Colonic mucosa (tissue), 4 donors: ENCODE results near the gene ACOXL. TPM values are rescaled to one million over a fixed set of nuclear protein-coding genes. Genes with fewer than 3 reads are reported as not detected.

Experiments
- DNase-seq: peaks from one replicate; pipeline ENCODE4 v3.0.0-alpha.2; 2020
- H3K27ac ChIP-seq: fragments of 200-600 bp; one replicate; pipeline ENCODE4 v1.8.0; 2021
- H3K27me3 ChIP-seq: fragments of 200-600 bp; one replicate; pipeline ENCODE4 v1.8.0; 2021
- H3K36me3 ChIP-seq: fragments of 200-600 bp; one replicate; pipeline ENCODE4 v1.8.0; 2021
- H3K4me1 ChIP-seq: fragments of 200-600 bp; one replicate; pipeline ENCODE4 v1.8.0; 2021; ENCODE audit warnings: mild to moderate bottlenecking
- H3K4me3 ChIP-seq: fragments of 200-600 bp; one replicate; pipeline ENCODE4 v1.8.0; 2021
- H3K9ac ChIP-seq, 2 donors: one replicate each; pipeline ENCODE4 v1.7.0; 2013; ENCODE audit warnings: control low read depth in 2 of 2, low read depth in 2 of 2, low read length in 2 of 2
- H3K9me3 ChIP-seq: fragments of 200-600 bp; one replicate; pipeline ENCODE4 v1.8.0; 2021
- intact Hi-C: fragments of 100-400 bp; cut with DNase I; formaldehyde crosslinking; loops from one replicate; pipeline ENCODE4 v1.14.1; 2022
- total RNA-seq, 2 donors: library from RNA; stranded (reverse); fragmentation: NEBNext Ultra II Directional in 1 of 2; extraction: Animal tissue kit (Norgen Biotek cat#: 25700) in 1 of 2; gene quantifications; one replicate each; pipeline ENCODE4 v1.2.1, GENCODE V29; 2021
- TF ChIP-seq, protein P1 (sequence below): fragments of 200-600 bp; IDR thresholded peaks from one replicate; pipeline ENCODE4 v1.8.0; 2022; ENCODE audit warnings: antibody characterized with exemption, mild to moderate bottlenecking
- donor health status: healthy.
- donor health status: DM: no; HTN: no; CAD: no.
- donor health status: DM: no; HTN: no; CAD: no.

Gene ACOXL
- total RNA-seq, 2 donors from 2014 or later = 0.32 to 0.82 TPM

DNA sequence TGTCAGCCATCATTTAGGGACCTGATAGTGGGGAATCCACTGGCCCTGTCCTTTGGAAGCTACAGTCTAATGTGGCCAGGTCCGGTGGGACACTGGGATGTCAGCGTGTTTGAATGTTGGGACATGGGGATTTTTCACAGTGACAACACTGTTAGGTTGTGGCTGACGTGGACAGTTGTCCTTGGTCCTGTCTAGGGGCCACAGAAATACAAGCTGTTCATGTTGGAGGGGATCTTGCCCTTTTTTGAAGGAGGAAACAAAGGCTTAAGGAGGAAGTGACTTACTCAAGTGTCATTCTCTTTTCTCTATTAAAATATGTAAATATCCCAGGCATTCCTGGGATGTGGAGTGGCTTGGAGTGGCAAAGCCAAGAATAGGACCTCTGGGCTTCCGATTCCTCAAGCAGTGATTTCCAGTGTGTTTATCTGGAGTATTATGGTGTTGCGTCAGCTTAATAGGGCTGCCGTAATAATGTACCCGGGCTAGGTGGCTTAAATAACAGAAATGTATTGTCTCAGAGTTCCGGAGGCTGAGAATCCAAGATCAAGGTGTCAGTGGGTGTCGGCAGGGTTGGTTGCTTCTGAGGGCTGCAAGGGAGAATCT is 8.5 kb downstream of the ACOXL start:
- Histone ChIP-seq H3K36me3 (no peaks in the 10 kb centered on the region), H3K9me3 (no peaks in the 10 kb centered on the region), H3K4me1 (no peaks in the 10 kb centered on the region), H3K9ac (no peak overlapping the region), H3K4me3 (no peak overlapping the region), H3K27me3 (peaks cover 3% of the 10 kb centered on the region), H3K27ac (no peak overlapping the region)
- intact Hi-C loops = no loop called here
- TF ChIP-seq, protein P1, sequence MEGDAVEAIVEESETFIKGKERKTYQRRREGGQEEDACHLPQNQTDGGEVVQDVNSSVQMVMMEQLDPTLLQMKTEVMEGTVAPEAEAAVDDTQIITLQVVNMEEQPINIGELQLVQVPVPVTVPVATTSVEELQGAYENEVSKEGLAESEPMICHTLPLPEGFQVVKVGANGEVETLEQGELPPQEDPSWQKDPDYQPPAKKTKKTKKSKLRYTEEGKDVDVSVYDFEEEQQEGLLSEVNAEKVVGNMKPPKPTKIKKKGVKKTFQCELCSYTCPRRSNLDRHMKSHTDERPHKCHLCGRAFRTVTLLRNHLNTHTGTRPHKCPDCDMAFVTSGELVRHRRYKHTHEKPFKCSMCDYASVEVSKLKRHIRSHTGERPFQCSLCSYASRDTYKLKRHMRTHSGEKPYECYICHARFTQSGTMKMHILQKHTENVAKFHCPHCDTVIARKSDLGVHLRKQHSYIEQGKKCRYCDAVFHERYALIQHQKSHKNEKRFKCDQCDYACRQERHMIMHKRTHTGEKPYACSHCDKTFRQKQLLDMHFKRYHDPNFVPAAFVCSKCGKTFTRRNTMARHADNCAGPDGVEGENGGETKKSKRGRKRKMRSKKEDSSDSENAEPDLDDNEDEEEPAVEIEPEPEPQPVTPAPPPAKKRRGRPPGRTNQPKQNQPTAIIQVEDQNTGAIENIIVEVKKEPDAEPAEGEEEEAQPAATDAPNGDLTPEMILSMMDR = no peak
- DNase-seq = no peak

GRCh38 chr2:110741491-110741980 is 9.2 kb downstream of the ACOXL start:
- H3K9ac ChIP-seq = no peak overlapping the region
- TF ChIP-seq, protein P1 = no peak
- peaks cover 3% of the 10 kb centered on the region for H3K27me3 ChIP-seq
- H3K27ac ChIP-seq = no peak overlapping the region
- intact Hi-C loops = no loop called here
- no peak for DNase-seq
- no peaks in the 10 kb centered on the region for H3K4me1 ChIP-seq
- H3K9me3 ChIP-seq = no peaks in the 10 kb centered on the region
- no peak overlapping the region for H3K4me3 ChIP-seq
- H3K36me3 ChIP-seq = no peaks in the 10 kb centered on the region

GRCh38 chr2:110742412-110742811 is 10.0 kb downstream of the ACOXL start:
- TF ChIP-seq, protein P1 = no peak
- Histone ChIP-seq H3K27ac (no peak overlapping the region), H3K4me3 (no peak overlapping the region), H3K4me1 (no peaks in the 10 kb centered on the region), H3K36me3 (no peaks in the 10 kb centered on the region), H3K9me3 (no peaks in the 10 kb centered on the region), H3K27me3 (peaks cover 3% of the 10 kb centered on the region), H3K9ac (no peak overlapping the region)
- DNase-seq = no peak
- intact Hi-C loops = no loop called here

- H3K9me3 ChIP-seq = no peaks in the 10 kb centered on the region
- H3K27ac ChIP-seq = no peak overlapping the region
- TF ChIP-seq, protein P1 = no peak
- no peaks in the 10 kb centered on the region for H3K36me3 ChIP-seq
- H3K27me3 ChIP-seq = peaks cover 3% of the 10 kb centered on the region
- H3K4me1 ChIP-seq = no peaks in the 10 kb centered on the region
- no peak overlapping the region for H3K9ac ChIP-seq
- no peak overlapping the region for H3K4me3 ChIP-seq
- DNase-seq = no peak
- intact Hi-C loops = no loop called here
These were observed 11.2 kb downstream of the ACOXL start for GRCh38 chr2:110743600-110743999.

DNA sequence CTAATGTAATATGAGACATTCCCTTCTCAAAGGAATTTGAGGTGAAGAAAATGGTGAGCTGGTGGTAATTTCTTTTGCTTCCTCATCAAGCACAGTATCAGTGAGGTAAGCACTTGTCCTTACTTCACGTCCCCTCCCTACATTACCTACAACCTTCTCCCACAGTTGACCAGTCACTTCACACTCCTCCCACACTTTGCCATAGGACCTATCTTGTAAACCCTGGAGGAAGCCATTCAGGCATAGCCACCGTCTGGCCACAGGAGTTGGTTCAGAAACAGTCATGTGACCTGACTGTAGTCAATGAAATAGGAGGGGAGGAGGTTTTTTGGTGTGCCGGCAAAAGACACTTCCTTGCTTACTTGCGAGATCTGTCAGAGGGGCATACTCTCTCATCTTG is 12.1 kb downstream of the ACOXL start:
- Histone ChIP-seq H3K27ac (no peak overlapping the region), H3K9me3 (no peaks in the 10 kb centered on the region), H3K27me3 (no peaks in the 10 kb centered on the region), H3K4me1 (no peaks in the 10 kb centered on the region), H3K9ac (no peak overlapping the region), H3K4me3 (no peak overlapping the region), H3K36me3 (no peaks in the 10 kb centered on the region)
- TF ChIP-seq, protein P1 = no peak
- intact Hi-C loops = no loop called here
- DNase-seq = no peak
